ENCODE data around the gene AOPEP.

DNA sequence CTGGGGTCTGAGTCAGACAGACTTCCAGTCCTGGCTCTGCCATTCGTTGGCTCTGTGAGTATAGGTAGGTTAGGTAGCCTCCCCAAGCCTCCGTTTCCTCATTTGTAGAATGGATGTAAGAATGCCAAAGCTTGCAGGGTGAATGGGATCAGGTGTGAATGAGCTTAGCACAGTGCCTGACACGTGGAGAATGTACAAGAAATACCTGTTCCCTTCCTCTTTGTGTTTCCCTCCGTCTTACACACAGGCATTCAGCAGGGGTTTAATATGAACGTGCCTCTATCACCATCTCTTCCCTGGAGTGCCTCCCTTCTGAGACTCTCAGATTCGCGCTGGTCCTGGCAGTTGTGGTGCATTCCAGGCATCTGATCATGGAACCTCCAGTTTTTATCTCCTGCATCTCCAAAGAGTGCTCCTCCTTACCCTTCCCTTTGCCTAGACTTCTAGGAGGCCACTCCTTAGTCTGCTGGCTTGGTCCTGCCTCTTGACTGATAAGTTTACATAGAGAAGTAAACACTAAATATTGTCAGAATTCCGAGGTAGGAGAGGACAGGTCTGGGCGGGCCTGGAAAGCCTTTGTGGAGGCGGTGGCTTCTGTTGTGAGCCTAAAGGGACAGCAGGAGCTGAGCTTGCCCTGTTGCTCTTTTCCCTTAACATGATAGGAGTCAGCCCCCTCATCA is 199.4 kb downstream of the AOPEP start:
- TF ChIP-seq, protein P1, sequence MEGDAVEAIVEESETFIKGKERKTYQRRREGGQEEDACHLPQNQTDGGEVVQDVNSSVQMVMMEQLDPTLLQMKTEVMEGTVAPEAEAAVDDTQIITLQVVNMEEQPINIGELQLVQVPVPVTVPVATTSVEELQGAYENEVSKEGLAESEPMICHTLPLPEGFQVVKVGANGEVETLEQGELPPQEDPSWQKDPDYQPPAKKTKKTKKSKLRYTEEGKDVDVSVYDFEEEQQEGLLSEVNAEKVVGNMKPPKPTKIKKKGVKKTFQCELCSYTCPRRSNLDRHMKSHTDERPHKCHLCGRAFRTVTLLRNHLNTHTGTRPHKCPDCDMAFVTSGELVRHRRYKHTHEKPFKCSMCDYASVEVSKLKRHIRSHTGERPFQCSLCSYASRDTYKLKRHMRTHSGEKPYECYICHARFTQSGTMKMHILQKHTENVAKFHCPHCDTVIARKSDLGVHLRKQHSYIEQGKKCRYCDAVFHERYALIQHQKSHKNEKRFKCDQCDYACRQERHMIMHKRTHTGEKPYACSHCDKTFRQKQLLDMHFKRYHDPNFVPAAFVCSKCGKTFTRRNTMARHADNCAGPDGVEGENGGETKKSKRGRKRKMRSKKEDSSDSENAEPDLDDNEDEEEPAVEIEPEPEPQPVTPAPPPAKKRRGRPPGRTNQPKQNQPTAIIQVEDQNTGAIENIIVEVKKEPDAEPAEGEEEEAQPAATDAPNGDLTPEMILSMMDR (IDR thresholded peaks at IDR 0.05; ENCODE audit: insufficient read depth, low read length, poor library complexity, severe bottlenecking) = no peak
- no peak for TF ChIP-seq EZH2phosphoT487 (conservative IDR thresholded peaks at IDR 0.05; ENCODE audit: low read length)

Measured in SU-DHL-6 (cell line).